NCI-H2196 (cell line): ENCODE measurements around the gene DNAH8.

Experiments
- DNase-seq: peaks from one replicate; lab custom pipeline; 2025; ENCODE audit not compliant: unreplicated experiment; lab: John Stamatoyannopoulos, UW

Gene DNAH8, protein sequence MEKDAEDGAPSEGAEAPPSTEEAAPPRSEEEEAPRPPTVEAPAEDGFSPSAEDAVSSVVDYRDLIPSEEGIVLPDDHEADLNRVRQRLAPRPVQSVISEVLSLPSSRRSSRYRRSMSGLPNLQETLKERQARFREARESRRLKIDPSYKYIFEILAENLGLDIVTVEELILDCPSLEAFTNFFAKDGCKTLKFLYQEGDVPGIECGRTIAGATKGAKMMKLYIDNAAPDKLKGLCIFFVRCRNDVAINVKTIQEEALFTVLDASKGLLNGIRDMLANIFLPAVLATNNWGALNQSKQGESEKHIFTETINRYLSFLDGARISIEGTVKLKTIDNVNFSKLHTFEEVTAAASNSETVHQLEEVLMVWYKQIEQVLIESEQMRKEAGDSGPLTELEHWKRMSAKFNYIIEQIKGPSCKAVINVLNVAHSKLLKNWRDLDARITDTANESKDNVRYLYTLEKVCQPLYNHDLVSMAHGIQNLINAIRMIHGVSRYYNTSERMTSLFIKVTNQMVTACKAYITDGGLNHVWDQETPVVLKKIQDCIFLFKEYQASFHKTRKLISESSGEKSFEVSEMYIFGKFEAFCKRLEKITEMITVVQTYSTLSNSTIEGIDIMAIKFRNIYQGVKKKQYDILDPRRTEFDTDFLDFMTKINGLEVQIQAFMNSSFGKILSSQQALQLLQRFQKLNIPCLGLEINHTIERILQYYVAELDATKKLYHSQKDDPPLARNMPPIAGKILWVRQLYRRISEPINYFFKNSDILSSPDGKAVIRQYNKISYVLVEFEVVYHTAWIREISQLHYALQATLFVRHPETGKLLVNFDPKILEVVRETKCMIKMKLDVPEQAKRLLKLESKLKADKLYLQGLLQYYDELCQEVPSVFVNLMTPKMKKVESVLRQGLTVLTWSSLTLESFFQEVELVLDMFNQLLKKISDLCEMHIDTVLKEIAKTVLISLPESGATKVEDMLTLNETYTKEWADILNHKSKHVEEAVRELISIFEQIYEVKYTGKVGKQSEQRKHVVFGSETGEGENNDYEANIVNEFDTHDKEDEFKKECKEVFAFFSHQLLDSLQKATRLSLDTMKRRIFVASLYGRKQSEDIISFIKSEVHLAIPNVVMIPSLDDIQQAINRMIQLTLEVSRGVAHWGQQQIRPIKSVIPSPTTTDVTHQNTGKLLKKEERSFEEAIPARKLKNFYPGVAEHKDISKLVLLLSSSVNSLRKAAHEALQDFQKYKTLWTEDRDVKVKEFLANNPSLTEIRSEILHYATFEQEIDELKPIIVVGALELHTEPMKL (N-terminal part only)

GRCh38 chr6:38715016-38715689 lies at the start of gene DNAH8:
DNAH8 (plus strand) TSS chr6:38715311; CDS start chr6:38722810, 7,499 bp downstream.
- no peak for DNase-seq

DNA sequence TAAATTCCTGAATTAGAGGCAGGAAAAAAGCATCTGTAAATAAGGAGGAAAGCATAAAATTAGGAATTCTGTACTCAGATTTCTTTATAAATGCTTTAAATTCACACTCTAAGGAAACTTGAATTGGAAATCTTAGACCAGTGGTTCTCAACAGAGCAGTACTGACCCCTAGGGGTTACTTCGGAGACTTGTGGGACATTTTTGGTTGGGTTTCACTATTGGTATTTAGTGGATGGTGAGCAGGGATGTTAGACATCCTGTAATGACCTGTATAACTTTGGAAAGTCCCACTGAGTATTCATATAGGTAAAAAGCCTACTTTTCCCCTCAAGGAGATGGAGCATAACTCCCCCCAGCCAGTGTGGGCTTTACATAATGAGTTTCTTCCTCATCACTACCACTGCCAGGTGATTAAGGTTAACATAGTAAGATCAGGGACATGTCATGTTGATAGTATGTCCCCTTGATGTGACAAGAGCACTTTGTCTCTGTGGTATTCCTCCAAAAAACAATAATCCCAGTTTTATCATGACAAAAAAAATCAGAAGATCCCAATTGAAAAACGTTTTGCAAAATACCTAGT lies 43.1 kb upstream of the DNAH8 start:
- peak; percentile 64 for DNase-seq

DNA sequence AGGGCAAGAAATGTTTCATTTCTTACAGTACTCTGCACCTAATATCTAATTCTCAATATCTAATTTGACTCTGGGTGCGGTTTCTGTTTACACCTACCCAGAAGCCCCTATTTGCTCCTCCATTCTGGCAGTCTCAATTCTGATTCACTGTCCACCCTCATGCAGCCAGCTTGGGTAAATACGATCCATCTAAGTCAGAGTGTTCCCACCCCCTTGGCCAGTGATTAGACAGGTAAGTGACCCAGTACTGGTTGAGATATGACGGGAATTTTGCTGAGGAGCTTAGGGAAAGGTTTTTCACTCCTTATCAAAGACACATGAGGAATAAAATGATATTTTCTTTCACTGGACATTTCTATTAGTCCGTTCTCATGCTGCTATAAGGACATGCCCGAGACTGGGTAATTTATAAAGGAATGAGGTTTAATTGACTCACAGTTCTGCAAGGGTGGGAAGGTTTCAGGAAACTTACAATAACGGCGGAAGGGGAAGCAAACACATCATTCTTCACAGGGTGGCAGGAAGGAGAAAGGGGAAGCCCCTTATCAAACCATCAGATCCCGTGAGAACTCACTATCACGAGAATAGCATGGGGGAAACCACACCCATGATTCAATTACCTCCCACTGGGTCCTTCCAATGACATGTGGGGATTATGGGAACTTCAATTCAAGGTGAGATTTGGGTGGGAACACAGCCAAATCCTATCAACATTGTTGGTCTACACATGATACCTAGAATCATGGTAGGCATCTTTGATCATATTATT lies 41.5 kb upstream of the DNAH8 start:
- DNase-seq, result no peak

DNA sequence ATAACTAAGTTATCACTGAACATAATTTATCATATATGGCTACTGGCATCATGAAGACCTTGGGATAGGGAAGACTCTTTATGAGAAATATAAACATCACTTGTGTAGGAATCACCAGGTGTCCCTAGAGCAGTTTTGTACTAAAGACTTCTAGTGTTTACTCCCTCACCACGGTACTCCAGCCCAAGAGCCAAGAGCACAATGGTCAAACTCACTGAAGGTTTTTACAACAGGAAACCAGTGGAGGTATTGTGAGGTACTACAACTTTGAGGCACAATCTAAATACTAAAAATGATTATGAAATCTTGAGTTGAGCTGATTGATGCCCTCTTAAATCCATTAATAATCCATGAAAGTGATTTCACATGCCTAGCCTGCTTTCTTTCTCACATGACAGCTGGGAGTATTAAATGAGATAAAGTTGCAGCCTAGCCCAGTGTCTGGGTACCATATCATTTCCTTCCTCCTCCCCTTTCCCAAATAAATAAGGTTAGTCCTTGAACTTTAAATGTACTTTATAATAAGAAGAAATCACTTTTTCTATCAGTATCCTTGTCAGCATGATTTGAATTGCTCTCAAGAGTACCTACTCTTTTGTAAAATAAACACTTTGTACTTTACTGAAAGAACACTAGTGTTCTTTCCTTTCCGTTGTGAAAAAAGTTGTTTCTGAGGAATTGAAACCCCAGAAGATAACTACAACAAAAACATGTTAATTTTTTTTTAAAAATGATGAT lies 38.7 kb upstream of the DNAH8 start:
- DNase-seq, result no peak

GRCh38 chr6:38676974-38677544 lies 38.1 kb upstream of the DNAH8 start:
- DNase-seq, result no peak

DNA sequence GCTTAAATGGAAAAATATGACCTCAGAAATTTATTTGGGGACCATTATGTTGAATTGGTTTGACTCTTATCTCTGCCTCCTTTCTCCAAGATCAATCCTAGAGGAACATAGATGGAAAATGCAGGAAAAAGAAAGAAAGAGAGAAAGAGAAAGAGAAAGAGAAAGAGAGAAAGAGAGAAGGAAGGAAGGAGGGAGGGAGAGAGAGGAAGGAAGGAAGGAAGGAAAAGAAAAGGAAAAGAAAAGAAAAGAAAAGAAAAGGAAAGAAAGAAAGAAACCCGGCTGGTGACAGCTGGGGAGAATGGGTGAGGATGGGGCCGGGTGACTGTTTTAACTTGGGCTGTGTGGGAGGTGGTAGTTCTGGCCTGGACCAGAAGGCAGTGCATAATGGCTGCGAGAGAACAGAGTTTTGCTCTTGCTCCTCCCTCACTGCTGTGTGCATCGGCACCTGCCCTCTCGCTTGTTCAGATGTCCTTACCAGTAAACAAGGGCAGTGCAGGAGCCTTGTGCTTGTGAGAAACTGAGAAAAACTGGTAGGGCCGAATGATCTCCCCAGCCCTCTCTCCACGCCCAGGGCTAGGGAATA lies 36.8 kb upstream of the DNAH8 start:
- DNase-seq, result no peak

GRCh38 chr6:38679668-38680067 lies 35.4 kb upstream of the DNAH8 start:
- DNase-seq, result no peak

DNA sequence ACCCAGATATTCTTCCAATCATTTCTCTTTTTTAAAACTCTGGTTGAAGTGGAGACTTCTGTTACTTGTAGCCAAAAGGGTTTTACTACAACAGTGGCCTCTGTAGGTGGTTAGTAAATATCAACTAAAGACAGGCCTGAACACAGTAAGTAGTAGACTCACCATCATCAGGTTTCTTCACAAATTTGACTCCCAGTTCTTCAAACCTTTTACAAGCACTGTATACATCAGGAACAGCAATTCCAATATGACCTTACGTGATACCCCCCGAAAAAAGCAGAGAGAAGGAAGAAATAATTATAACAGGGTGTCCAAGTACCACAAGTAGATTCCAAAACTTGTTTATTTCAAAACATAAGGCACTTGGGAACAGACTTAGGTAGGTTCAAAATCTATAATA lies 33.3 kb upstream of the DNAH8 start:
- no peak for DNase-seq

DNA sequence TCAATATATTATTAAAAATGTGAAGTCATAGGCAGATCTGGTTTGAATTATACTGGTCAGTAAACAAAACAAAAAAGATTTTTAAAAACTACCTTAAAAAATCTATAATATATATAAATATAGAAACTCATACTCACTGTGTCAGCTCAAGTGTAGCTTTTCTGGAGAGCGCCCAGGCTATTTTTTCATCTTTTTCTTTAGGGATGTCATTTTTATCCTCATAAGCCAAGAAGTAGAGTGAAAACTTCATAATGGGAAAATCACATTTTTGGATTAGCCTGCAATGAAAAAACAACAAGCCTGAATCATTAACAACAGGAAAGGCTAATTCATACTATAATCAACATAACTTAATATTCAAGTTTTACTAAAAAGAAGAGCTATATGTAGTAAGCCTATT lies 30.9 kb upstream of the DNAH8 start:
- no peak for DNase-seq

DNA sequence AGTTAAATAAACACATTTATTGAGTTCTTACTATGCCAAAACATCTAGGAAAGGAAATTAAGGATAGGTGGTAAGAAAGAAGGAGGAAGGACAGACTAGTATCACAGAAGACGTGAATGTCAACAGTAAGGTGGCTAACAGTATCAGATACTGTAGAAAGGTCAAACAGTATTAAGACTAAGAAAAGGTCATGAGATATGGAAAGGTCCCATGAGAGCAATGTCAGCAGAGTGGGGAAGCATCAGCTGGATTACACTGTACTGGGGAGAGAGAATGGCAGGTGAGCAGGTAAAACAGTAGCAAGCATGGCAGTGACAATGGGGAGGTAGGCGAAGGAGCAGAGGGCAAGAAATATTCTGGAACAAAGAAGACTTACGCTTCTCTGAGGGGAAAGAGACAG lies 30.2 kb upstream of the DNAH8 start:
- DNase-seq, result no peak

- no peak for DNase-seq
These were observed 28.7 kb upstream of the DNAH8 start for GRCh38 chr6:38686270-38687042.

GRCh38 chr6:38687043-38687353 lies 28.1 kb upstream of the DNAH8 start:
- DNase-seq, result no peak

DNA sequence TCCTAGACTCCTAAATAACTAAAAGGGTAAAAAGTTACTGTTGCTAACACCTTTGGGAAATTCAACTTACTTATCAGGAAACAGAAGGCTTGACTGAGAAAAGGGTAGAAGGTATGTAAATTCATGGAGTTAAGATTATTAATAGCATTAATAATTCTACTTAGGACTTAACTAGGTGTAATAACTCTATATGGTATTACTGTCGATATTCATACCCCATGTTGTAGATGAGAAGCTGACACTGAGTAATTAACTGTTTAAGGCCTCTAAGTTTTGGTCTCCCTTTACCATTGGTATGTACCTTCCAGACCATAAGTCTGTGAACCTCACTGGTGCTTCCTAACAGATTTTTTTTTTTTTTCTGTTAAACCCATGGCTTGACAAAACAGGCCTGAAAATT lies 27.6 kb upstream of the DNAH8 start:
- no peak for DNase-seq

DNA sequence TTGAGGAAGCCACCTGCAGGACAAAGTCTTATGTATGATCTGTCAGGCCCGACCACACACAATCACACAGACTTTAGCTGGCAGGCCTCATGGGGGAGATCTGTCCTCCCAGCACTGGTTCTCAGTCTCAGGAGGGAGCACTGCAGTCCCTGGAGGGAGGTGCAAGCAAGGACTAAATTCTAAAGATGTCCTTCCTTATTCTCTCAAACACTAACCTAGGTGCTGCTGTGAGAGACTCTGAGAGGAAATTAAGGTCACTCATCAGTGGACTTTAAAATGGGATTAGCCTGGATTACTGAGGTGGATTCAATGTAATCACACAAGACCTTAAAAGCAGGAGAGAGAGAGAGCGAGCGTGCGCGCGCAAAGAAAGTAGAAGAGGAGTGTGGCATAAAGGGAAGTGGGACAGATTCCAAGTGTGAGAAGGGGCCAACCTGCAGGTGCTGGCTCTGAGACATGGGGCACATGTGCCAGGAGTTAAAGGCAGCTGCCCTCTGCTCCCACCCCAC lies 26.5 kb upstream of the DNAH8 start:
- no peak for DNase-seq

DNA sequence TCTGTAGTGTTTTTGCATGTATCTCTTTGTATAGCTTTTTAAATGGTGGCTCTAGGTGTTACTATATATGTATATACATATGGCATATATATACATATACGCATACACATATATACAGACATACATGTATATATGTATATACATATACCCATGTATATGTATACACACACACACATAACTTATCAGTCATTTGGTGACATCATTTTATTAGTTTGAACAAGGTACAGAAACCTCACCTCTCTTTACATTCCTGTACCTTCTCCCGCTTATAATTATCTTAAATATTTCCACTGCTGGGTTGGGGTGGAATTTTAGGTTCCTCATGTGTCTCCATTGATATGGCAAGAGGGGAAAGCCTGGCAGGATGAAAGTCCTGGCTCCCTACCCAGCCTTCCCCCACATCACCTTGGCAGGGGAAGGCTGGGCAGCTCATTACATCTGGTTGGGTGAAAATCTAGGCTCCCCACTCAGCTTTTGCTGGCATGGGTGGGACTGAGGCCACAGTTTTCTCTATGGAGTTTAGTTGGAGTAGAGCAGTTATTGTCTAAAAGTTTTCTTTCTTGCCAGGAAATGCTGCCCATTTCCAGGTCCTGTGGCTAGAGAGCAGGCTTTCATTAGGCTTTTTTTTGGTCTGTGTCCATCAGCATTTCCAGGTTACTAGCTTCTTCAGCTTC lies 19.7 kb upstream of the DNAH8 start:
- no peak for DNase-seq

DNA sequence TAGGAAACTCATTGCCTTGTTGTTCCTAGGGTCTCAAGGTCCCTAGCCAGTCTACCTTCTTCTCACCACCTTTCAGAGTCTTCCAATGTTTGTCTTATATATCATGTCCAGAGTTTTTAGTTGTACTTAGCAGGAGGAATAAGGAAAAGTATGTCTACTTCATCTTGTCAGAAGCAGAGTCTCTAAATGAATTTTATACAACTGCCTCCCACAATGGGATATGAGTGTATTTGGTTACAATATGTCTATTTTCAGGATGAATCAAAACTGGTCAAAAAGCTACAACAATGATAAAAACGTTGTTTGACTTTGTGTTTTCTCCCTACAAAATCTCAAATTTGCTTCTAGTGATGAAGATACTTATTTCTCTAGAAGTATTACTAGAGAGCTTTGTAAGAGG lies 19.2 kb upstream of the DNAH8 start:
- DNase-seq, result no peak

GRCh38 chr6:38696345-38696744 lies 18.8 kb upstream of the DNAH8 start:
- DNase-seq, result no peak
